PFSK-1 (cell line): ENCODE results near the gene FAM163B.

ENCODE experiments used
- POLR2AphosphoS5 ChIP-seq: IDR thresholded peaks from 2 replicates; pipeline ENCODE4 v1.6.1; 2012; ENCODE audit warnings: low read depth, mild to moderate bottlenecking, control low read depth, low read length, moderate library complexity
- SIN3A ChIP-seq: IDR thresholded peaks from 2 replicates; pipeline ENCODE4 v1.6.1; 2012; ENCODE audit warnings: mild to moderate bottlenecking, low read length, moderate library complexity, borderline replicate concordance; ENCODE audit not compliant: insufficient read depth

GRCh38 chr9:133536536-133536935 is 72.7 kb downstream of the FAM163B start:
- TF ChIP-seq POLR2AphosphoS5 (no peak), SIN3A (no peak)
